ENCODE results near the gene SLC30A3. TPM values are rescaled to one million over a fixed set of nuclear protein-coding genes. Genes with fewer than 3 reads are reported as not detected.
A peak's percentile ranks its signal among the peaks of the same experiment; 100 is the strongest.

Gene SLC30A3
- total RNA-seq, 1 donor from 2014 or later, result not detected

- peak overlapping the region; percentile 73 for H3K4me3 Mint-ChIP-seq (ENCODE audit: unreplicated experiment)
- DNase-seq (ENCODE audit: low spot score), result no peak
- no peaks in the 10 kb centered on the region for H3K4me1 Mint-ChIP-seq (ENCODE audit: unreplicated experiment)
- H3K36me3 Mint-ChIP-seq (ENCODE audit: low read depth, unreplicated experiment), result peaks cover 41% of the 10 kb centered on the region
- TF ChIP-seq, protein P1, sequence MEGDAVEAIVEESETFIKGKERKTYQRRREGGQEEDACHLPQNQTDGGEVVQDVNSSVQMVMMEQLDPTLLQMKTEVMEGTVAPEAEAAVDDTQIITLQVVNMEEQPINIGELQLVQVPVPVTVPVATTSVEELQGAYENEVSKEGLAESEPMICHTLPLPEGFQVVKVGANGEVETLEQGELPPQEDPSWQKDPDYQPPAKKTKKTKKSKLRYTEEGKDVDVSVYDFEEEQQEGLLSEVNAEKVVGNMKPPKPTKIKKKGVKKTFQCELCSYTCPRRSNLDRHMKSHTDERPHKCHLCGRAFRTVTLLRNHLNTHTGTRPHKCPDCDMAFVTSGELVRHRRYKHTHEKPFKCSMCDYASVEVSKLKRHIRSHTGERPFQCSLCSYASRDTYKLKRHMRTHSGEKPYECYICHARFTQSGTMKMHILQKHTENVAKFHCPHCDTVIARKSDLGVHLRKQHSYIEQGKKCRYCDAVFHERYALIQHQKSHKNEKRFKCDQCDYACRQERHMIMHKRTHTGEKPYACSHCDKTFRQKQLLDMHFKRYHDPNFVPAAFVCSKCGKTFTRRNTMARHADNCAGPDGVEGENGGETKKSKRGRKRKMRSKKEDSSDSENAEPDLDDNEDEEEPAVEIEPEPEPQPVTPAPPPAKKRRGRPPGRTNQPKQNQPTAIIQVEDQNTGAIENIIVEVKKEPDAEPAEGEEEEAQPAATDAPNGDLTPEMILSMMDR (IDR thresholded peaks at IDR 0.05; ENCODE audit: unreplicated experiment), result no peak
- no peaks in the 10 kb centered on the region for H3K9me3 Mint-ChIP-seq (ENCODE audit: unreplicated experiment)
- H3K27me3 Mint-ChIP-seq (ENCODE audit: unreplicated experiment), result peaks cover 2% of the 10 kb centered on the region
- peak overlapping the region; percentile 70 for H3K27ac Mint-ChIP-seq (ENCODE audit: unreplicated experiment)
Measured at GRCh38 chr2:27240406-27240805, 22.4 kb downstream of the SLC30A3 start.

DNA sequence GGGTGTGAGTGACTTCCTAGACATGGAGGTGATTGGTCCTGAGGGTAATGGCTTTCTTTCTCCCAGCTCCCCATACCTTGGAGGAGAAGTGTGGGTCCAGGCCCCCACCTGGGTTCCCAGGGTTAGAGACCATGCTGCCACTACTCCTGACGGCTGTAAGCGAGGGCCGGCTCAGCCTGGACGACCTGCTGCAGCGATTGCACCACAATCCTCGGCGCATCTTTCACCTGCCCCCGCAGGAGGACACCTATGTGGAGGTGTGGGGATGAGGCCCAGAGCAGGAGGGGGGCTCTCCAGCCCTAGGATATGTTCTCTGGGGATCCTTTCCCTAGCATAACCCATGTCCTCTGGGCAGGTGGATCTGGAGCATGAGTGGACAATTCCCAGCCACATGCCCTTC is 23.9 kb downstream of the SLC30A3 start:
- Mint-ChIP-seq H3K27me3 (ENCODE audit: unreplicated experiment) (peaks cover 2% of the 10 kb centered on the region), H3K27ac (ENCODE audit: unreplicated experiment) (no peak overlapping the region), H3K4me1 (ENCODE audit: unreplicated experiment) (no peaks in the 10 kb centered on the region), H3K9me3 (ENCODE audit: unreplicated experiment) (no peaks in the 10 kb centered on the region), H3K36me3 (ENCODE audit: low read depth, unreplicated experiment) (peaks cover 46% of the 10 kb centered on the region), H3K4me3 (ENCODE audit: unreplicated experiment) (no peak overlapping the region)
- DNase-seq (ENCODE audit: low spot score), result no peak
- TF ChIP-seq, protein P1 (IDR thresholded peaks at IDR 0.05; ENCODE audit: unreplicated experiment), result no peak

- Mint-ChIP-seq H3K27me3 (ENCODE audit: unreplicated experiment) (peaks cover 6% of the 10 kb centered on the region), H3K36me3 (ENCODE audit: low read depth, unreplicated experiment) (peaks cover 58% of the 10 kb centered on the region), H3K27ac (ENCODE audit: unreplicated experiment) (no peak overlapping the region), H3K4me3 (ENCODE audit: unreplicated experiment) (peak overlapping the region; percentile 6), H3K4me1 (ENCODE audit: unreplicated experiment) (no peaks in the 10 kb centered on the region), H3K9me3 (ENCODE audit: unreplicated experiment) (no peaks in the 10 kb centered on the region)
- DNase-seq (ENCODE audit: low spot score), result no peak
- TF ChIP-seq, protein P1 (IDR thresholded peaks at IDR 0.05; ENCODE audit: unreplicated experiment), result no peak
Measured at GRCh38 chr2:27237341-27237945, 25.4 kb downstream of the SLC30A3 start.

GRCh38 chr2:27236626-27237025 is 26.2 kb downstream of the SLC30A3 start:
- peak overlapping the region; percentile 38 for H3K4me3 Mint-ChIP-seq (ENCODE audit: unreplicated experiment)
- peaks cover 6% of the 10 kb centered on the region for H3K27me3 Mint-ChIP-seq (ENCODE audit: unreplicated experiment)
- TF ChIP-seq, protein P1 (IDR thresholded peaks at IDR 0.05; ENCODE audit: unreplicated experiment), result no peak
- H3K27ac Mint-ChIP-seq (ENCODE audit: unreplicated experiment), result no peak overlapping the region
- DNase-seq (ENCODE audit: low spot score), result no peak
- no peaks in the 10 kb centered on the region for H3K9me3 Mint-ChIP-seq (ENCODE audit: unreplicated experiment)
- H3K36me3 Mint-ChIP-seq (ENCODE audit: low read depth, unreplicated experiment), result peaks cover 61% of the 10 kb centered on the region
- H3K4me1 Mint-ChIP-seq (ENCODE audit: unreplicated experiment), result no peaks in the 10 kb centered on the region

- Mint-ChIP-seq H3K4me3 (ENCODE audit: unreplicated experiment) (peak overlapping the region; percentile 38), H3K36me3 (ENCODE audit: low read depth, unreplicated experiment) (peaks cover 61% of the 10 kb centered on the region)
Measured at GRCh38 chr2:27236136-27236535, 26.7 kb downstream of the SLC30A3 start.

More at GRCh38 chr2:27236136-27236535, 26.7 kb downstream of the SLC30A3 start:
- TF ChIP-seq, protein P1 (IDR thresholded peaks at IDR 0.05; ENCODE audit: unreplicated experiment), result no peak
- Mint-ChIP-seq H3K27me3 (ENCODE audit: unreplicated experiment) (peaks cover 6% of the 10 kb centered on the region), H3K9me3 (ENCODE audit: unreplicated experiment) (no peaks in the 10 kb centered on the region), H3K27ac (ENCODE audit: unreplicated experiment) (no peak overlapping the region), H3K4me1 (ENCODE audit: unreplicated experiment) (no peaks in the 10 kb centered on the region)
- no peak for DNase-seq (ENCODE audit: low spot score)
